ENCODE data around the gene REXO5.
"Not testable (repeated sequence)": the region's sequence is repeated elsewhere in the genome, so short reads cannot be mapped to it uniquely, and the experiment has no call there.

REXO5 gene

DNA sequence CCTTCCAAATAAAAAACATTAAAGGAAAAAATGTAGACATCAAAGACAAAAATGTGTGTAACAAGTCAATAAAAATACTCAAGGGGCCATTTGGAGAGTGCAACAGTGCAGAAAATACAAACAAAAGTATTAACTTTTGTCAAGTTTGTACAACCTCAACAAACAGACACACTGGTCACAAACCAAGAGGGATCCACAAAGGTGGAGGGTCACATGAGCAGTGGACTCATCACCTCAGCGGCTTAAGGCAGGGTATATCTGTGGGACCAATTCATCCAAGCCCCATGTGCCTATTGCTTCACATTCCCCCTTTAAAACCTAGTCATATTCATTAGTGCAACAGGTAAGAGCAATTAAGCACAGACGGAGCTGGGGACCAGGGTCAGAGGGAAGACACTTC is 48.6 kb downstream of the REXO5 start:
- TF ChIP-seq, protein P1, sequence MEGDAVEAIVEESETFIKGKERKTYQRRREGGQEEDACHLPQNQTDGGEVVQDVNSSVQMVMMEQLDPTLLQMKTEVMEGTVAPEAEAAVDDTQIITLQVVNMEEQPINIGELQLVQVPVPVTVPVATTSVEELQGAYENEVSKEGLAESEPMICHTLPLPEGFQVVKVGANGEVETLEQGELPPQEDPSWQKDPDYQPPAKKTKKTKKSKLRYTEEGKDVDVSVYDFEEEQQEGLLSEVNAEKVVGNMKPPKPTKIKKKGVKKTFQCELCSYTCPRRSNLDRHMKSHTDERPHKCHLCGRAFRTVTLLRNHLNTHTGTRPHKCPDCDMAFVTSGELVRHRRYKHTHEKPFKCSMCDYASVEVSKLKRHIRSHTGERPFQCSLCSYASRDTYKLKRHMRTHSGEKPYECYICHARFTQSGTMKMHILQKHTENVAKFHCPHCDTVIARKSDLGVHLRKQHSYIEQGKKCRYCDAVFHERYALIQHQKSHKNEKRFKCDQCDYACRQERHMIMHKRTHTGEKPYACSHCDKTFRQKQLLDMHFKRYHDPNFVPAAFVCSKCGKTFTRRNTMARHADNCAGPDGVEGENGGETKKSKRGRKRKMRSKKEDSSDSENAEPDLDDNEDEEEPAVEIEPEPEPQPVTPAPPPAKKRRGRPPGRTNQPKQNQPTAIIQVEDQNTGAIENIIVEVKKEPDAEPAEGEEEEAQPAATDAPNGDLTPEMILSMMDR (conservative IDR thresholded peaks at IDR 0.05; ENCODE audit: low read depth, low read length): no peak
- no peak for DNase-seq (ENCODE audit: low read depth)
- H3K4me3 ChIP-seq (ENCODE audit: low read length): no peak overlapping the region

- TF ChIP-seq, protein P1 (conservative IDR thresholded peaks at IDR 0.05; ENCODE audit: low read depth, low read length): no peak
- DNase-seq (ENCODE audit: low read depth): no peak
- H3K4me3 ChIP-seq (ENCODE audit: low read length): no peak overlapping the region
Observed at GRCh38 chr16:20857281-20857680, 51.0 kb downstream of the REXO5 start.

DNA sequence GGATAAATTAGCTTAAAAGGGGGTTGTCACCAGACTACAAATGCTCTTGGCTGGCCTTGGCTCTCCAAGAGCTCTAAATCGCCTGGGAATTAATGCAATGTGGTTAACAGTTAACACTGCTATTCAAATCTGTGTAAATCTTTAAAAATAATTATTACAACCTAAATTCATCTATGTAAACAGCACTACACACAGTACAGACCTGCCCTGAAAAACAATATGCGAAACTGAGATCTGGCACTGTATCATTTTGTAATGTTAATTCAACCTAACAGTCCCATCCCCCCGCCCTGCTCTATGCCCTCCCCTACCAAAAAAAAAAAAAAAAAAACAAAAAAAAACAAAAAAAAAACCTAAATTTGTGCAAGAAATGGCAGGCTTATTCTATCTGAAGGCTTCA is 52.9 kb downstream of the REXO5 start:
- TF ChIP-seq, protein P1 (conservative IDR thresholded peaks at IDR 0.05; ENCODE audit: low read depth, low read length): no peak
- no peak overlapping the region for H3K4me3 ChIP-seq (ENCODE audit: low read length)
- no peak for DNase-seq (ENCODE audit: low read depth)

GRCh38 chr16:20859699-20860098 is 53.4 kb downstream of the REXO5 start:
- TF ChIP-seq, protein P1 (conservative IDR thresholded peaks at IDR 0.05; ENCODE audit: low read depth, low read length): no peak
- DNase-seq (ENCODE audit: low read depth): no peak
- H3K4me3 ChIP-seq (ENCODE audit: low read length): no peak overlapping the region

DNA sequence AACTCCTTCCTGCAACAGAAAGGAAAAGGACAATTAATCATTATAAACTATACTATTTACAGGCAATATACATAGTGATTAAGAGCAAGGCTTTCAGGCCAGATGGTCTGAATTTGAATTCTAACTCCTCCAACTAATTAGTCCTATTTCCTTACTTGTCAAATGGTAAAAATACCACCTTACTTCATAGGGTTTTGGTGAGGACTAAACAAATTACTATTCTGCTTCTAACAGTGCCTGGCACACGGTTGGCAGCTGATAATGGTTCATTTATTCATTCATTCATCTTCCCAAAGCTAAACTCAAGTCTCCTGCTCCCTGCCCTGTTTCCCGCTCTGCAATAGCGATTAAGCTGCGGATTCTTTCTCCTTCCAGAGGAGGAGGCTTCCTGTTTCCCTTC is 54.0 kb downstream of the REXO5 start:
- TF ChIP-seq, protein P1 (conservative IDR thresholded peaks at IDR 0.05; ENCODE audit: low read depth, low read length): no peak
- no peak overlapping the region for H3K4me3 ChIP-seq (ENCODE audit: low read length)
- DNase-seq (ENCODE audit: low read depth): no peak

DNA sequence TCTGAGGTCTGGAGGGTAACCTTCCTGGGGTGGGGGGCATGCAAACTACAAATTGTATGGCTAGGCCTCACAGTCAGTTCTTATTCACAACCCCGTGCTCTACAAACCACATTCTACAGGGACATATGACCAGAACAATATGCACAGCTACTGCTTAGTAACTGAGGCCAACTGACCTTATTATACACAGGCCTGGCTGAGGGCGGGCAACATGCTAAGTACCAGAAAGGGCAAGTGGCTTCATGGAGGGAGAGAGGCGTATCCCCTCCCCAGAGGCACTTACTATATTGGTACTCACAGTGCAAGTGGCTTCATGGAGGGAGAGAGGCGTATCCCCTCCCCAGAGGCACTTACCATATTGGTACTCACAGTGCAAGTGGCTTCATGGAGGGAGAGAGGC is 54.7 kb downstream of the REXO5 start:
- H3K4me3 ChIP-seq (ENCODE audit: low read length); DNase-seq (ENCODE audit: low read depth): not testable (repeated sequence)

DNA sequence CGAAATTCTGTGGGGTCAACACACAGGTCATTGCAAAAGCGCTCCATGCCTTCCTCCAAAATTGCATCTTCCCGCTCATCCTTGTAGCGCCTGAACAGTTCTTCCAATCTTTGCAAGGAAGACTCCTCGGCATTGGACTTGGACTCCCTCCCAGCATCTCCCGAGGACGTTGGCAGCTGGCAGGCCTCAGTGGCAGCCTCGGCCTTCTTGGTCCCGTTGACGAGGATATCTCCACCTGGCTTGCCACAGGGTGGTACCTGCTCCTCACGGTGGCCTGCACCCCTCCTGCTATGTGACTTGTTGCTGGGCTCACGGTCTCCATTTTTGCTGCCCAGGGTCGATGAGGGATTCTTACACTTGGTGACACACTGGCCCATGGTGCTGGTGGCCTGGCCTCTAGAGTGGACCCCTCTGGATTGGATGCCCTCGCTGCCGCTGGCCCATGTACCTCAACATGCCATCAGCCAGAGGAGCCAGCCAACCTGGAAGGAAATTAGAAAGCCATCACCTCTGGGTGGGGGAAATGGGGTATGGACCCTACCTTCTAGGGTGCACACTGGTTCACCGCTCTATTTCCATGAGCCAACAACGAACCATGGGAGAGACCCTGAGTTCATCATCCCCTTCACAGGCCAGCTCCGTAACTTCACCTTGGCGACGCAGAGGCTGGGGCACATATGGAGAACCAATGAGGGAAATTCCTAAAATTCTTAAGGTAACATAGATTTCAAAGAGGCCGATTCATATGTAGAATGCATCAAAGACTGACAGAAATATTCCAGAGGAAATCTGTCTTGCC is 56.0 kb downstream of the REXO5 start:
- TF ChIP-seq, protein P1 (conservative IDR thresholded peaks at IDR 0.05; ENCODE audit: low read depth, low read length): no peak
- H3K4me3 ChIP-seq (ENCODE audit: low read length): no peak overlapping the region
- DNase-seq (ENCODE audit: low read depth): no peak

GRCh38 chr16:20864376-20864775 is 58.0 kb downstream of the REXO5 start:
- H3K4me3 ChIP-seq (ENCODE audit: low read length); DNase-seq (ENCODE audit: low read depth): not testable (repeated sequence)

Data from retinal pigment epithelial cell (primary cell).